GM19455 (cell line): ENCODE measurements around the gene SHC1.

ENCODE experiments used
- ATAC-seq: cut with Tn5 transposase; IDR thresholded peaks from one replicate; pipeline ENCODE4 v1.9.1; 2021; ENCODE audit not compliant: unreplicated experiment

SHC1 gene

DNA sequence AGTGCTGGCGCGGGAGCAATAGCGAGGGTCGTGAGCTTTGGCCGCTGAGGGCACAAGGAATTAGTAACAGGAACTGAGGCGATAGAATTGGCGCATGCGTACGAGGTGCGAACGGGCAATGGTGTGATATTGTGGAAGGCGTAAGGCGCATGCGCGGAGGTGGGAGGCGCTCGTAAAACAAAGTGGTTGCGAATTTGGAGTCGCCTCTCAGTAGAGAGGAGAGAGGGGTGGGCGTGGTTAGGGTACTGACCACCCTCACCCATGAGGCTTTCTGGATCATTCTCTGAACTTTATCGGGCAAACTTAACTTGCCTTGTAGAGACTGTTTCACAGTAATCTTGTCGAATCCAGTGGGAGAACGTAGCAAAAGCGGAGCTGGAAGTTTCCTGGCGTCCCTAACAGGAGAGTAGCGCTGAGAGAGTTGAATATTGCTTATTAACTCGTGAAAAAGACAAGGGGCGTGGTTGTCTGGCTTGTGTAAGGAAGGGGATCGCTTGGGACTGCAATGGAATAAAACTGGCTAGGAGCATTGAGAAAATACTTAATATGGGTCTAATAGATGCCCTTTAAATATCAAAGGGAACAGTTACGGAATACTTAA lies 4.4 kb upstream of the SHC1 start:
- ATAC-seq = peak; percentile 51

DNA sequence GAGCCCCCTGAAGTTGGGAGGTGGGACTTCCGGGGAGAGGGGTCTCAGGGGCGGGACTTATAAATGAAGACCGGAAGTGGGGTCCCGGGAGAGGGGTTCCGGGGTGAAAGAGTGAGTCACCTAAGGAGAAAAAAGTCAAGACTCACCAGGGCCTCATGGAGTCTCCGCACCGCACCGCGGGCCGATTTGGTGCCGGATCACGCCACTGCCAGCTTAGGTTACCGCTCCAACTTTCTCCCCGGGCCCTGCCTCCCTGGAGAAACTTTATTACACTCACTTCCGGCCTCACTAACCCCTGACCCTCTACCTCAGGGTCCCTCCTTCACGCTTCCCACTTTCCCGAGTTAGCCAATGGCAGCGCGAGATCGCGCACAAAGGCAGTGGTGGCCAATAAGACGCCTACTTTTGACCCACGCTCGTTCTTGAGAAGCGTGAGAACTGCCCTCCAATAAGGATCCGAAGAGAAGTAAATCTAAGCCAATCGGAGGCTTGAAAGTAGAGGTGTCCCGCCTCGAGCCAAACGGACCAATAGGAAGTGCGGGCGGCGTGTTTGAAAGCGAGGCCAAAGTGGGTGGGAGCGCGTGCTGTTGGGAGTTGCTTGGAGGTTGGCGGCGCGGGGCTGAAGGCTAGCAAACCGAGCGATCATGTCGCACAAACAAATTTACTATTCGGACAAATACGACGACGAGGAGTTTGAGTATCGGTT lies 3.7 kb upstream of the SHC1 start, which contains the start of gene CKS1B:
Gene CKS1B (plus strand): TSS at position 580 of the 706 bp plus-strand sequence. CDS start 65 bp downstream, at position 645.
- ATAC-seq = peak; percentile 73

DNA sequence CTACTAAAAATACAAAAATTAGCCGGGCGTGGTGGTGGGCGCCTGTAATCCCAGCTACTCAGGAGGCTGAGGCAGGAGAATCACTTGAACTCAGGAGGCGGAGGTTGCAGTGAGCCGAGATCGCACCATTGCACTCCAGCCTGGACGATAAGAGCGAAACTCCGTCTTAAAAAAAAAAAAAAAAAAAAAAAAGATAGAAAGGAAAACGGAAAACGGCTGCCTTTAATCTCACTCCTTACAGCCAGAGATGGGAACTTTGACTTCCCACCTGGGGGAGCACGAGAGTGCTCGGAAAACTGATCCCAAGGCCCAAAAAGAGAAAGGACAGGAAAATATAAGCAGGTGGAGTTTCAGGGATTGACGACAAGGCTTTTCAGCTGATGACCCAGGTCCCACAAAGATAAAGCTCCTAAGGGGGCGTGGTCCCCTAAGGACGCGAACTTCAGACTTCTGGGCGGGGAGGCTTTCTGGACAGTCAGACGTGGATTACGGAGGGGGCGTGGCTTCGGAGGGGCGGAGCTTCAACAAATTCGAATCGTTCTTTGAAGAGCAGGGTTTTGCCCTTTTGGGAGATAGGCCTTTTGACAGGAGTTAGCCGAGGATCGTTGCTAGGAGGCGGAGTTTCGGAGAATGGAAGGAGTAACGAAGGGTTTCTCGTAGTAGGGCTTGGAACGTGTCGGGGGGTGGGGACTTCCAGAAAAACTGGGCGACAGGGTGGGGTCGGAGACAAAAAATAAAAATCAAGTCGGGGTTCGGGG lies 3.0 kb upstream of the SHC1 start:
- ATAC-seq = no peak

DNA sequence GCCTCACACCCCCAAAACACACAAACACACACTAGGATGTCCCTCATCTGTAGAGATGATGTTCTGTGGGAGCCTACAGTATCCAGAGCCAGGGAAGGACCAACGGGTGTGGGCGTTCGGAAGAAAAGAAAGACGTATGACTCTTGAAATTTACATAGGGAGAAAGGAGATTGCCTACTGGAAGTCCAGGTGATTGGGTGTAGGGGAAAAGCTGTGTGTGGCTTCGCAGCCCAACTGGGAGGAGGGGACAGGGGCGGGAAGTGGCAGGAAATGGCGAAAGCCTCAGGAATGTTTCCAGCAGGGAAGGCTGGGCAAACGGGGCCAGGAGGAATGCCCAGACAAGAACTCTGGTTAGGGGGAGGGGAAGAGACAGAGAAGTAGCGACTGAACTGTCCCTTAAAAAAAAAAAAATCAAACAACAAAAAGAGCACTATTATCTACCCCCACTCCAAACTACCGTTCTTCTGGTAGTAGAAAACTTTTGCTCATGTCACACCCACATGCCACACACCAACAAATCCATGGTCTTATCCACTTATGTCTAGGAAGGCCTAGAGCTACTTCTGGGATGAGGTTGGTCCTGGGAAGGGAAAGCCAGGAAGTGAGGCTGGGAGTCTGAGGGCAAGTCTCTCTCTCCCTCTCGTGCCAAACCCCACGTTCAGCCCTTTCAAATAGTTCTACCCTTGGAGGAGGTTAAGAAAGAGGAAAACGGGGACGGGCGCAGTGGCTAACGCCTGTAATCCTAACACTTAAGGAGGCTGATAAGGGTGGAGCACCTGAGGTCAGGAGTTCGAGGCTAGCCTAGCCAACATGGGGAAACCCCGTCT lies 2.2 kb upstream of the SHC1 start:
- no peak for ATAC-seq

DNA sequence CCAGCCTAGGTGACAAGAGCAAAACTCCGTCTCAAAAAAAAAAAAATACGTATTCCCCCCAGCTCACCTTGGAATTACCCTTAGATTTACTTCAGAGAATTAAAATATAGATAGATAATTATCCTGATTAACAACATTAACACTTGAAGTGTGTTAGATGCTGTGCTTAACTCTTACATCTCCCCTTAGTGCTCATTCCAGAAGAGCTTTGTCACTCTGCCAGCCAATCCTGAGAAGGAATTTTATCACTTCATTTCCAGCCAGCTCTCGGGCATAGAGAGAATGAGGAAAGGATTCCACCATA lies 1.6 kb upstream of the SHC1 start:
- ATAC-seq = no peak

DNA sequence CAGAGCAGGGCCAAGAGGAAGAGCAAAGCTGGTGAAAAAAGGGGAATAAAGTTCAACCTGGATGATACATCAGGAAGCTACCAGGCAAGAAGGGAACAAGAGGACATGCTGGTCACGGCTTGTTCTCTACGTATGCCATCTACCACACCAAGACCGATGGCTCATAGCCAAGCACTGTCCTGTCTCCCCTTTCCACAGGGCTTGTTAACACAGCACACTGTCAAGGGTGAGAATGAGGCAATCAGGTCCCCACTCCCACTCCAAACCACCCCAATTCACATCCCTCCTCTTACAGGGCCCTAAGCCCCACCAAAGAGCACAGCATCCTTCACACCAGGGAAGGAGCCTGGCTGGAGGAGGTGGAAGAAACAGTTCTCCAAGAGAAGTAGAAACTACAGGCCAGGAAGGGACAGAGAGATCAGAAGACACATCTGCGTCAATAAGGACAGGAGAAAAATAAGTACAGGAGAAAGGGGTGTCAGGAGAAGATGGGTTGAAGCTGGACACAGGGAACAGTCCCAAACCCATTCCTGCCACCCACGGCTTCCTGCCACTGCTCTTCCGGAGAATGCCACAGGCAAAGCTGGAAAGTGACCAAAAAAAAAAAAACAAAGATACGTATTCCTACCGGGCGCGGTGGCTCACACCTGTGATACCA lies 923 bp upstream of the SHC1 start:
- ATAC-seq = no peak

DNA sequence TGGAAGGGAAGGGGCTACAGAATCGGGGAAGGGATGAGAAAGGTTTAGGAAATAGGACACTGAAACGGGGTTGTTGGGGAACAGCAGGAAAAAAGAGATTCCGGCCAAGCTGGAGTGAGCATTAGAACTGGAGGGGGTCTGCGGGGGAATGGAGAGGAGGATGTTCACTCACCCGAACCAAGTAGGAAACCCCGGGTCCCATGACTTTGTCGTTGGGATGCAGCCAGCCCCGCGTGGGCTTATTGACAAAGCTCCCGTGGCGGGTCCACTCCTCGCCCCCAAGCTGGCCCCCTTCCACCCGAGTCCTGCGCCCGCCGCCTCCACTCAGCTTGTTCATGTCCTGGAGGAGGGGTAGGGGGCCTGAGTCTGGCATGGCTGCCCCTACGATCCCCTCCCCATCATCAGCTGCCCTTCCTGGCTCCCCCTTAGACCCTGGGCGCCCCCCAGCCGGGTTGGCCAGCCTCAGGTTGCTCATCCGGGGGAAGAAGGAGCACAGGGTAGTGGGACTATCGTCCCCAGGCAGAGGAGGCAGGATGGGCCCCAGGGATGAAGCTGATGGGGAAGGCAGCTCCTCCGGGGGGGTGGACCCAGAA lies 591 bp downstream of the SHC1 start:
- ATAC-seq = no peak

DNA sequence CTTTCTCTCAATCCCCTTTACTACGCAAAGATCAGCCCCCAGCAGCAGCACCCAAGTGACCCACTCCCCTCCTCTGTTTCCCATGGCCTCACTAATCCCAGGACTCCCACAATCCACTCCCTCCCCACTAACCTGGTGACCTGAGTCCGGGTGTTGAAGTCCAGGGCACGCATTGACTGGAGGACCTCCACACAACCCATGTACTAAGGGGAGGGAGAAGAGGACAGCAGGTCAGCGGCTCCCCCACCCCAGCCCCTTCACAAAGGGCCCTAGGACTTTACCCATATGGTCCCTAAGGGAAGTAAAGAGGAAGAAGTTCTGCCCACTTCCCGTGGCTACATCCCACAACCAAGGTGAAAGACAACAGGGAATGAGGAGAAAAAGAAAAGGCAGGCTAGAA lies 1.3 kb downstream of the SHC1 start:
- no peak for ATAC-seq

DNA sequence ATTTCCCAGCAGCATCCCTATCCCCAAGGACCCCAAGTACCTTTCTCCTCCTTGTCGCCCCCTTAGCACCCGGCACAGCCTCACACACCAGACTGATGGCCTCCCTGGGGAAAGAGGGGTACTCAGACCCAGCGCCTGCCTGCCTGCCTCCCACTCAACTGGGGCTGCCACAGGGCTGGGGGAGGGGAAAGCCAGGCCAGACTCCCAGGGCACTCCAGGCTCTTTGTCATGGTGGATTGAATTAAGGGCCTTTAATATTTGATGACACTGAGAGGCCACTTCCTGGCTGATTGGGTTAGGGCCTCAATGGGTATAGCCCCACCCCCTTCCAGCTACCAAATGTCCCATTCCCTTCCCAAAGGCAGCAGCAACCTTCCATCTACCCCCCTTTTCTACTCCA lies 1.8 kb downstream of the SHC1 start:
- ATAC-seq = no peak

DNA sequence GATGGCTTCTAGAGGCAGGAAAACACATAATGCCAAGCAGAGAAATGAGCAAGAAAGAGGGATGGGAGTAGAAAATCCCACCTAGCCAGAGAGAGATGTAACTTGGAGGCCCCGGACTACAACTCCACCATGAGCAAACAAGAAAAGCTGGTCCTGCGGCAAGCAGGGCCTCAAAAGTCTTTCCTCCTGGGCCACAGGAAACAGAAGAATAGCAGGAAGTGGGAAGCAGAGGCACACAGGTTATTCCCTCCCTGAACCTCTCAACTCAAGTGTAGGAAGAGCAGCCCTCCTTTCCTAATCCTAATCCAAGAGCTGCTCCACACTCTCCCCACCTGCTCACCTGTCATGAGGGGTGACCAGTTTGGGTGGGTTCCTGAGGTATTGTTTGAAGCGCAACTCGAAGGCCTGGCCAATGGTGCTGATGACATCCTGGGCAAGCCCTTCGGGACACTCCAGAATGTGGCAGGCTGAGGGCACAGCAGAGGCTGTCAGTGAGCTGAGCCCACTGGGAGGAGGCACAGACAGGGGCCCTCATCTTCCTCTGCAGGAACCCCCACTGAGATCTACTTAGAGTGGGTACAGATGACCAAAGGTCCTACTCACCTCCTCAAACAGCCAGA lies 3.1 kb downstream of the SHC1 start:
- ATAC-seq = no peak

DNA sequence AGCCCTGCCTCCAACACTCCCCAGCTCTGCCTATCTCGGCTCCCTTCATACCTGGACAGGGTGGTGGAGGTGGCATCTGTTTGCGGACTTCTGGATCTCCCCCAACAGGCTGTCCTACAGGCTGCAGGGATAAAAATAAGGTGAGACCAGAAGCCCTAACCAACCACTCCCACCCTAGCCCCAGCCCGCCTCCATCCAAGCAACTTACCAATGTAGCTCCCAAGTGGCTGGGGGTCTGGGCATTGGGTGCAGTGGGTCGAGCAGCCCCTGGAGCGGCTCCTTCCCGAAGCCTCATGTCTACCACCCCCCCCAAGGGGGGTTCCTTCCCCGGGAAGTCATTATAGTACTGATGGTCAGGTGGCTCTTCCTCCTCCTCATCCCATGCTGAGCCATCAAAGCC lies 4.4 kb downstream of the SHC1 start:
- ATAC-seq = no peak

DNA sequence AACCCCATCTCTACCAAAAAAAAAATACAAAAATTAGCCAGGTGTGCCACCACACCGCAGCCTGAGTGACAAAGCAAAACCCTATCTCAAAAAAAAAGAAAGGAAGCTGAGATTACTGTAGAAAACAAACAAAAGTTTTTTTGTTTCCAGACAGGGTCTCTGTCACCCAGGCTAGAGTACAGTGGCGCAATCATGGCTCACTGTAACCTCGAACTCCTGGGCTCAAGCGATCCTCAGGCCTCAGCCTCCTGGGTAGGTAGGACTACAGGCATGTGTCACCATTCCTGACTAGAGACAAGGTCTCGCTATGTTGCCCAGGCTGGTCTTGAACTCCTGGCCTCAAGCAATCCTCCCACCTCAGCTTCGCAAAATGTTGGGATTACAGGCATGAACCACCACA lies 6.2 kb downstream of the SHC1 start:
- ATAC-seq = no peak

DNA sequence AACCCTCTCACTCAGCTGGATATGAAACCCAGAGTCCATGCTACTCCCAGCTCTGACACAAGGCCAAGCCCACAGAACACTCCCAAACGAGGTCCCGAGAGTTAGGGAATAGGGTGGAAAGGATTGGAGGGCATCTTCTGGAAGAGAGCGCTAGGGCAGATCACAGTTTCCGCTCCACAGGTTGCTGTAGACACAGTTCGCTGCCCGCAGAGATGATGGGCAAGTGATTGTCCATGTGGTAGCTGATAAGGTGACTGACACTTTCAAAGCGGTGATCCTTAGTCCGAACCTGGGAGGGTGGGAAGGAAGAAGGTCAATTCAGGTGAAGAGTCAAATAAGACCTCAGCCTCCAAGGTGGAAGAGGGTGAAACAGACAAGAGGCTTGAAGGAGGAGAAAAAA lies 6.9 kb downstream of the SHC1 start:
- ATAC-seq = no peak

DNA sequence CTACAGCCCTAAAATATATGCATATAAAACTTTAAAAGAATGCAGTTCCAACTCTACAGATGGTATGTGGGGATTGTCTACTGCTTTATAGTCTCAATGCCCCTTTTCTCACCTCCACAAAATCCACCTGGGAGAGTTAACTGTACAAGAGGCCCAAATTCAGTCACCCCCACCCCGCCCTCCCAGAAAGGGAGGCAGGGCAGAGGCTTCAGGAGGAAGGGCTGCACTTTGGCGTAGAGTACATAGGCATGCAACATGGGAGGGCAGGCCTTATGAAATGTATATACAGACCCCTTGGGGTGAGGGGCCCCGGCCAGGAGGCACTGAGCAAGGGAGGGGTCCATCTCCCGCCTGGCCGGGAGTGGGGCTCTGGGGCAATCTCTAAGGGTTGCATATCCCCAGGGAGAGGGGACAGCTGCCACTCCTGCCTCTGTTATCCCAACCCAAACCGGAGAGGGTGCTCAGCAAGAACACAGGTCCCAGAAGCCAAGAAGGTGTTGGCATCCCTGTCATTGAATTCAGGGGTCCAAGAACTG lies 7.7 kb downstream of the SHC1 start:
- no peak for ATAC-seq

DNA sequence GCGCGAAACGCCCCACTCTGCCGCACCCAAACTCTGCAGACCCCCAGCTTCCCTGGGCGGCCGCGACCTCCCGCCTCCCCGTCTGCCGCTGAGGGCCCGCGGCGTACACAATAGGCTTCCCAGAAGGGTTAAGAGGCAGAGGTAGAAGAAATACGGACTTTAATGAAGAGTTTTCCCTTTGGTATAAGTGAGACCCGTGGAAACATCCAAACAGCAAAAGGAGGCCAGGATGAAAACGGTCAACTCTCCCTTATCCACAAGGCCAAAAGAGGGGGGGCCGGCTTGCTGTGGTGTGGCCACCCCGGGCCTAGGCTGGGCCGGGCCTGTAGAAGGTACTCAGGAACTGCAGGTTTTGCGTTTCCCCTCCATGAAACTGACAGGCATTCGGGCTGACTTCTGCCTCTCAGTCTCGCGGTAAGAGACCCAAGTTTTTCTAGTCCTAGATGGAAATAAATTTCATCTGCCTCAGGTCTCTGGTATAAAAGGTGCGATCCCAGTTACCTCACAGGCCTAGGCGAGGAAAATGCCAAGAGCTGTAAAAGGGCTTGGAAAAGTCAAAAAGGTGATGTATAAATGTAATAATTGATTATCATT lies 8.3 kb downstream of the SHC1 start:
- peak; percentile 11 for ATAC-seq

DNA sequence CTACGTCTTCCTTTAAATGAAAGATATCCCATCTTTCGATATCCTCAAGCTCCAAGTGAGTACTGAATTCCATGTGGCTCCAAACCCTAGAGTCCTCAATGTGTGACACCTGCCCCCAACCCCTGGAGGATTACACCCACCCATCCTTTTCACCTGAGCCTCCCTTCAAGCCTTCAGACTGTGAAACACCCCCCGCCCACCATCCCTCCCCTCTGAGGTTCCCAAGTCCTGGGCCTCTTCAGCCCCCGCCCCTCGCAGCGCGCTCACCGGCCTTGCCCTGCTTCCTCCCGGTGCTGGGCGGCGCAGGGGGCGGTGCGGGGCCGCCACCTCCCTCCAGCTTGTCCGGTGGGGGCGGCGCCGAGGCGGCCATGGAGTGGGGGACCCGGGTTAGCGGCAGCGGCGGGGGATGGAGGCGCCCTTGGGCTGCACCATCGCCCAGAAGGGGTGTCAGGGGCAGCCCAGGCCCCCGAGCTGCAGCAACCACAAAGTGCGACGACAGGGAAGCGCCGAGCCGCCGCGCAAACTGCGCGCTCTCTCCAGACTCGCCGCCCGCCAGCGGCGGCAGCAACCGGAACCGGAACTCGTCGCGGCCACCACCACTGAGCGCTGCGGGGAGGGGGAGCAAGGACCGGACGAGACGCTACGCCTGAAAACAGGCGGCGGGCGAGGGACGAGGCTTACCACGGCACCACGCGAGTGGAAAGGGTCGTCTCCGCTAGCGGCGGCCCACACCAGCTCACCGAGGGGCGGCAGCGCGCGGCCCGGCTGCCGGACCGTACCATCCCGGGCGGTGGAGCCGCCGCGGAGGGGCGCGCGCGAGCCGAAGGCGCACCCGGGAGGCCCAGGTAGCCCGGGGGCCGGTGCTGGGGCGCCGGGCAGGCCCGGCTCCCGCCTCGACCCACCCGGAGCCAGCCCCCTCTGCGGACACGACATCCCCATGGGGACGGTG lies 9.1 kb downstream of the SHC1 start, which contains the start of gene PYGO2:
Gene PYGO2 (minus strand): TSS at position 576 of the 949 bp plus-strand sequence. CDS start 206 bp downstream, at position 370.
- peak; percentile 81 for ATAC-seq

DNA sequence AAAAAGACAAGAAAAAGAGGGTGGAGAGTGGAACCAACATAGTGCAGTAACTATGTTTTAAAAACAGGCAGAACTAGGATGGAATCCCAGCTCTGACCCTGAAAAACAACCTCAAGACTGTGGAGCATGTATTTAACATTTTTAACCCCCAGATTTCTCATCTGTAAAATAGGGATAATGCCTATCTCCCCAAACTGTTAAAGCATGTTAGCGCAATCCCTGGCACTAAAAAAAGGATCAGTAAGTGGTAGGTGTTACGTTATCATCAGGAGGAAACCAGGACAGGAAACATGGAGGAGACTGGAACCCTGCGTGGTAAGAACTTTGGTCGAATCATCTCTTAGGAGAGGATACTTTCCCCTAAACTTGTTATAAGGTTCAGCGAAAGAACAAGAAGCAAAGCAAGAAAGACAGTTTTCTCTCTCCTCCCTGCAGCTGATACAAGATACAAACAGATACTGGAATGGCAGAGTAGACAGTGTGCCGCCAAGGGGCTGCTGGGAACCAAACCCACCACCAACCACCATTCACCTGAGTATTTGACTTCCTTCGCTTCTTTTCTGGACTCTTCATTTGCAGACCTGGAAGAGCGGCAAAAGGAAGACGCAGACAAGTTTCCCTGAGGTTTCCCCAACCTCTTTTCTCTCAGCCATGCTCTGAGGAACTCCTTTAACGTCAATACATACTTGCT lies 10.0 kb downstream of the SHC1 start:
- no peak for ATAC-seq

DNA sequence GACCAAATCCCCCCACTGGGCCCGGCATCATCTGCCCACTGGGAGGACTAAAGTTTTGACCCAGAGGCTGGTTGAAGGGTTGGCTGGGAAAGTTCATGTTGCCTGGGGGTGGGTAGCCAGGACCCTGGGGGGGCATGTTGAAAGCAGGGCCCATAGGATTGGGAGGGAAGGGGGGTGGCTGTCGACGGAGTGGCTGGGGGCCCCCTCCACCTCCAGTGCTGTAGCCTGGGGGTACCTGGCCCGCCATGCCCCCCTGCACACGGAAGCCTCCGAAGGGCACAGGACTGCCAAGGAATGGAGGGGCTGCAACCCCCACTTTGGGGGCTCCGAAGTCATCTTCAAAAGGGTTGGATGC lies 11.1 kb downstream of the SHC1 start:
- no peak for ATAC-seq
